GM21825 (cell line): ENCODE results near the gene CMIP.

ENCODE experiments used
- ATAC-seq: cut with Tn5 transposase; IDR thresholded peaks from one replicate; pipeline ENCODE4 v1.9.1; 2021; ENCODE audit warnings: mild to moderate bottlenecking, moderate library complexity; ENCODE audit not compliant: unreplicated experiment

Gene CMIP

GRCh38 chr16:81445966-81446906, 1.6 kb downstream of the CMIP start:
- no peak for ATAC-seq

- ATAC-seq = no peak
These were observed 2.3 kb downstream of the CMIP start for GRCh38 chr16:81446907-81447268.

GRCh38 chr16:81447383-81448101, 2.9 kb downstream of the CMIP start:
- no peak for ATAC-seq

- ATAC-seq = no peak
These were observed 3.8 kb downstream of the CMIP start for GRCh38 chr16:81448154-81449131.

- no peak for ATAC-seq
These were observed 4.6 kb downstream of the CMIP start for GRCh38 chr16:81449241-81449640.

GRCh38 chr16:81449899-81450608, 5.4 kb downstream of the CMIP start:
- no peak for ATAC-seq

- ATAC-seq = no peak
These were observed 6.3 kb downstream of the CMIP start for GRCh38 chr16:81450783-81451491.

- no peak for ATAC-seq
These were observed 7.4 kb downstream of the CMIP start for GRCh38 chr16:81451753-81452680.

GRCh38 chr16:81453091-81453728, 8.6 kb downstream of the CMIP start:
- ATAC-seq = no peak

- no peak for ATAC-seq
These were observed 9.4 kb downstream of the CMIP start for GRCh38 chr16:81454044-81454443.

GRCh38 chr16:81455006-81455405, 10.4 kb downstream of the CMIP start:
- no peak for ATAC-seq

GRCh38 chr16:81455720-81456494, 11.3 kb downstream of the CMIP start:
- ATAC-seq = no peak

GRCh38 chr16:81456523-81457325, 12.1 kb downstream of the CMIP start:
- no peak for ATAC-seq

GRCh38 chr16:81457326-81458133, 12.9 kb downstream of the CMIP start:
- no peak for ATAC-seq

GRCh38 chr16:81458149-81458669, 13.6 kb downstream of the CMIP start:
- ATAC-seq = no peak
